Fibroblast of pulmonary artery (primary cell): ENCODE results near the gene EIF5A.
"Not testable (repeated sequence)": the region's sequence is repeated elsewhere in the genome, so short reads cannot be mapped to it uniquely, and the experiment has no call there.

Experiments used
- DNase-seq: peaks from one replicate; pipeline ENCODE4 v3.0.0-alpha.2; 2010; ENCODE audit warnings: low read depth
- H3K4me3 ChIP-seq: replicated peaks from 2 replicates; pipeline ENCODE4 v1.5.1; 2011; ENCODE audit warnings: low read depth, mild to moderate bottlenecking, control low read depth, low read length, moderate library complexity
- CTCF ChIP-seq: IDR thresholded peaks from 2 replicates; pipeline ENCODE4 v1.5.1; 2011; ENCODE audit warnings: mild to moderate bottlenecking, control low read depth, low read length, inconsistent platforms; ENCODE audit errors: missing control alignments

Gene EIF5A

DNA sequence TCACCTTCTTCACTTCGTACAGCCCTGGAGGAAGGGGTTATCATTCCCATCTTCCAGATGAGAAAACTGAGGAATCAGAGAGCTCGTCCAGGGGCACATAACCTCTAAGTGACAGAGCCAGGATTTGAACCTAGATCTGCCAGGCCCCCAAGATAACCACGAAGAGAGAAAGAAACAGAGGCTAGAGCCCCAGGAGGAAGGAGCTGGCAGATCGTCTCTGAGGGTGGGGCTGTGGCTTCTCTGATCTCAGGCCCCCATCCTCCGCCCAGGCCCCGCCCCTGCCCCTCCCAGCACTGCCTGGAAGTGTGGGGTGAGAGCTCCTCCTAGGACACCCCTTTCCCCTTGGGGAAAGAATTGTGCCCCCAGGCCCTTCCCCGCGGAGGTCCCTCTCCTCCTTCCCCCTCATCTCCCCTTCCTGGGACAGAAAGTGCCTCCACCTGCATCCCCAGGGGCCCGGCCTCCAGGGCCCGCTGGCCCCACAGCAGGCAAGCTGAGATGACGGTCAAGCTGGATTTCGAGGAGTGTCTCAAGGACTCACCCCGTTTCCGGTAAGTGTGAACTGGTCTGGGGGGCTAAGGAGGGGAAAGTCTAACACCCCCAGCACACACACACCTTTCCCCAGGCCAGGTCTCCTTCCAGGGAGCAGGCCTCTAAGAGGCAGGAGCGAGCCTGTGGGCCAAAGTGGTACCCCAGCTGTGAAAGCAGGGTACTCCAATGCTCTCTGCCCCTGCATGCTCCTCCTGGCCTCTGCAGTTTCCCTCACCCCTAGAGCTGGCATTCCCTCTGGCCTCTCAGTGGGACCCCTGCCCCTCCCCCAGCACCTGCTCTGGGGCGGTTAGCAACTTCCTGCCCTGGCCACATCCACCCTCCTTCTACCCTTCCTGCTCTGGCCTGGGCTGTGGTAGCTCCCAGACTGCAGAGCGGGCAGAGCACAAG, 29.1 kb downstream of the EIF5A start, which contains the start of gene ACAP1:
ACAP1 (plus strand) TSS at position 290 of the 936 bp plus-strand sequence; CDS start at position 496, 206 bp downstream.
- TF ChIP-seq CTCF = no peak
- H3K4me3 ChIP-seq = no peak within 1 kb of the TSS
- DNase-seq = no peak

DNA sequence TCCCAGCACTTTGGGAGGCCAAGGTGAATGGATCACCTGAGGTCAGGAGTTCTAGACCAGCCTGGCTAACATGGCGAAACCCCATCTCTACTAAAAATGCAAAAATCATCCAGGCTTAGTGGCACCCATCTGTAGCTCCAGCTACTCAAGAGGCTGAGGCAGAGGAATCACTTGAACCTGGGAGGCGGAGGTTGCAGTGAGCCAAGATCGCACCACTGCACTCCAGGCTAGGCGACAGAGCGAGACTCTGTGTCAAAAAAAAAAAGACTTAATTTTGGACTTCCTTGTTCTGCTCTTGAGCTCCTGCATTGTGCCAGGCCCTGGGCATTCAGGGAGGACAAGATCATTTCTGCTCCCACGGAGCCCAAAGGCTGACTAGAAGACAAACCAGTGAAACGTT, 30.2 kb downstream of the EIF5A start:
- not testable (repeated sequence) for DNase-seq, H3K4me3 ChIP-seq

- TF ChIP-seq CTCF = no peak
- DNase-seq = no peak
- no peak overlapping the region for H3K4me3 ChIP-seq
Measured at GRCh38 chr17:7340179-7340578, 32.8 kb downstream of the EIF5A start.

GRCh38 chr17:7341842-7342241, 34.4 kb downstream of the EIF5A start:
- no peak for TF ChIP-seq CTCF
- no peak for DNase-seq
- no peak overlapping the region for H3K4me3 ChIP-seq

DNA sequence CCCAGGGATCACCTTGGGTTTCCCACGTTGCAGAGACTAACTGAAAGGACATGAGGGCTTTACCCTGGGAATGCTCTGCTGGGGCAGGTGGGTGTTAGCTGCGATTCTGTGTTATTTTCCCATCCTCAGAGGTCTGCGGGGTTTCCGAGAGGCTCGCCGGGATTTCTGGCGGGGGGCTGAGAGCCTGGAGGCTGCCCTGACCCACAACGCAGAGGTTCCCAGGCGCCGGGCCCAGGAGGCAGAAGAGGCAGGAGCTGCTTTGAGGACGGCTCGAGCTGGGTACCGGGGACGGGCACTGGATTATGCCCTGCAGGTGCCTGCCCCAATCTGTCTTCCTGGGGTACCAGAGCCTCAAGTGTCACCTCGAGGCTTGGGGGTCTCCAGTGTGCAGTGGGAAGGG, 35.8 kb downstream of the EIF5A start:
- no peak overlapping the region for H3K4me3 ChIP-seq
- no peak for TF ChIP-seq CTCF
- DNase-seq = no peak

DNA sequence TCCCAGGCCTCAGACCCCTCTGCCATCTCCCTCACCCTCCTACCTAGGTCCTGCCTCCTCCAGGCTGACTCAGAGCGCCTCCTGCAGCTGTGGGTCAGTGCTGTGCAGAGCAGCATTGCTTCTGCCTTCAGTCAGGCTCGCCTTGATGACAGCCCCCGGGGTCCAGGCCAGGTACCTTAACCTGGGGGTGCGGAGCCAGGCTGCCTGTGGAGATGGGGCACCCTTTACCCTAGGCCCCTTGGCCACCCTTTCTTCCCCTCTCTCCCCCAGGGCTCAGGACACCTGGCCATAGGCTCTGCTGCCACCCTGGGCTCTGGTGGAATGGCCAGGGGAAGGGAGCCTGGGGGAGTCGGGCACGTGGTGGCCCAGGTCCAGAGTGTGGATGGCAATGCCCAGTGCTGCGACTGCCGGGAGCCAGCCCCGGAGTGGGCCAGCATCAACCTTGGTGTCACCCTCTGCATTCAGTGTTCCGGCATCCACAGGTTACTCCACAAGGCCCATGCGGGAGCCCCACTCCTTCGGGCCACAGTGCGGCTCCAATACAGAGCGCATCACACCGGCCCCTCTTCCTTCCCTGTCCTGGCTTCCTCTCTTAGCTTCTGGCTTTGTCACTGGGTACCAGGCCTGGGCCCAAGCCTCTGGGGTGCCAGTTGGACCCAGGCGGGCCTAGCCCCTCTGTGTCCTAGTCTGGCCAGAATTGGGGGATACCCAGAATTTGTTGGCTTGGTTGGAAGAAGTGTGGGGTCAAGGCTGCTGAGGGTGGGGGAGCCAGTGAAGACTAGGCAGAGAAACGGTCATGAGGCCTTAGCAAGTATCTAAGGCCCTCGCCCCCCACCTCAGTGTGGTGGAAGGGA, 39.6 kb downstream of the EIF5A start:
- no peak for TF ChIP-seq CTCF
- DNase-seq = no peak
- H3K4me3 ChIP-seq = no peak overlapping the region
